NCI-H748 treated with DMSO at 0.1 percent for 48 hours (cell line): ENCODE measurements around the gene PCDHA5.

ENCODE experiments used
- DNase-seq: peaks from one replicate; lab custom pipeline; 2025; lab: John Stamatoyannopoulos, UW

PCDHA5 gene

DNA sequence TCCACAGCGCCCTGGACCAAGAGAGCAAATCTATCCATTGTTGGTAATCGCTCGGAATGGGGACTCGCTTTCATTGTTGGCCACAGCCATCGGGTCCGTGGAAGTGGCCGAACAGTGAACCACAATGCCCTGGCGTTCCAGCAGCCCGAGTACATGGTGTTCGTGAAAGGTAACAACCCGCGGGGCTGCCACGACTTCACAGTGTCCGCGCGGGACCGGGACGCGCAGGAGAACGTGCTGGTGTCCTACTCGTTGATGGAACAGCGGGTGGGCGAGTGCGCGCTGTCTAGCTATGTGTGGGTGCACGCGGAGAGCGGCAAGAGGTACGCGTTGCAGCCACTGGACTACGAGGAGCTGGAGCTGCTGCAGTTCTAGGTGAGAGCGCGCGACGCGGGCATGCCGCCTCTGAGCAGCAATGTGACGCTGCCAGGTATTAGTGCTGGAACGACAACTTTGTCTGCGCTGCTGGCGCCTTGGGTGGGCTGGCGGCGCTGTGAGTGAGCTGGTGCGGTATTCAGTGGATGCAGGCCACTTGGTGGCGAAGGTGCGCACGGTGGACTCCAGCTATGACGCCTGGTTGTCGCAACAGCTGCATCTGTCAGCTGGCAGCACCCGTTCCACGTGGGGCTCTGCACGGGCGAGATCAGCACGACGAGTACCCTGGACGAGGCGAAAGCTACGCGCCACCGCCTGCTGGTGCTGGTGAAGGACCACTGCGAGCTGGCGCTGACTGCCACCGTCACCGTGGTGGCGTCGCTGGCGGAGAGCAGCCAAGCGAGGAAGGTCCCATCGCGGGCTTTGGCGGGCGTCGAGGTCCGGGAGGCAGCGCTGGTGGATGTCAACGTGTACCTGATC, 41.3 kb downstream of the PCDHA5 start:
- DNase-seq = no peak

DNA sequence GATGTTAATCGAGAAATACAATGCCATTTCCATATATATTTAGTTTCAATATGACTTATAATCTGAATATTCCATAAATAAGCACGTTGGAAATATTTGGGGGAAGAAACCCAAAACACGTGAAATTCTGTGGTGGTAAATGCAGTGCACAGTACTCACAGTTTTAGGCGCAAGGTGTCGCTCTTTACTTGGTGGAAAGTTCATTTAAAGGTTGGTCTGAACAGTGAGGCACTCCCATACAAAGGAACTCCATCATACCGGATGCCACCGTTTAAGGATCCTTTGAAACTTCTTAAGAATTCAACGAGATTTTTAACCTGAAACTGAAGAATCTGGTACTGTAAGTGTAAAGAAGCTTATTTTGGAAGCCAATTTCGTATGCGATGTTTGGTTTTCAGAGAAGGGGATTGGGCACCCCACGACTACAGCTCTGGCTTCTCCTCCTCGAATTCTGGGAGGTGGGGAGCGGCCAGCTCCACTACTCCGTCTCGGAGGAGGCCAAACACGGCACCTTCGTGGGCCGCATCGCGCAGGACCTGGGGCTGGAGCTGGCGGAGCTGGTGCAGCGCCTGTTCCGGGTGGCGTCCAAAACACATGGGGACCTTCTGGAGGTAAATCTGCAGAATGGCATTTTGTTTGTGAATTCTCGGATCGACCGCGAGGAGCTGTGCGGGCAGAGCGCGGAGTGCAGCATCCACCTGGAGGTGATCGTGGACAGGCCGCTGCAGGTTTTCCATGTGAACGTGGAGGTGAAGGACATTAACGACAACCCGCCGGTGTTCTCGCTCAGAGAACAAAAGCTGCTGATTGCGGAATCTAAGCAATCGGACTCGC, 47.5 kb downstream of the PCDHA5 start, which contains the start of gene PCDHA11:
TSS of gene PCDHA11 (plus strand) at position 237 of the 834 bp plus-strand sequence. CDS start at position 384, 147 bp downstream.
- DNase-seq = peak; percentile 84

DNA sequence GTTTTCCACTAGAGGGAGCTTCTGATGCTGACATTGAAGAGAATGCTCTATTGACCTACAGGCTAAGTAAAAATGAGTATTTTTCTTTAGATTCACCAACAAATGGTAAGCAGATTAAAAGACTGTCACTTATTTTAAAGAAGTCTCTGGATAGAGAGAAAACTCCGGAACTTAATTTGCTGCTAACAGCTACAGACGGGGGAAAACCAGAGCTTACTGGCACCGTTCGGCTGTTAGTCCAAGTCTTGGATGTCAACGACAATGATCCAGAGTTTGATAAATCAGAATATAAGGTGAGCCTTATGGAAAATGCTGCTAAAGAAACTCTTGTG, 48.1 kb downstream of the PCDHA5 start:
- no peak for DNase-seq

DNA sequence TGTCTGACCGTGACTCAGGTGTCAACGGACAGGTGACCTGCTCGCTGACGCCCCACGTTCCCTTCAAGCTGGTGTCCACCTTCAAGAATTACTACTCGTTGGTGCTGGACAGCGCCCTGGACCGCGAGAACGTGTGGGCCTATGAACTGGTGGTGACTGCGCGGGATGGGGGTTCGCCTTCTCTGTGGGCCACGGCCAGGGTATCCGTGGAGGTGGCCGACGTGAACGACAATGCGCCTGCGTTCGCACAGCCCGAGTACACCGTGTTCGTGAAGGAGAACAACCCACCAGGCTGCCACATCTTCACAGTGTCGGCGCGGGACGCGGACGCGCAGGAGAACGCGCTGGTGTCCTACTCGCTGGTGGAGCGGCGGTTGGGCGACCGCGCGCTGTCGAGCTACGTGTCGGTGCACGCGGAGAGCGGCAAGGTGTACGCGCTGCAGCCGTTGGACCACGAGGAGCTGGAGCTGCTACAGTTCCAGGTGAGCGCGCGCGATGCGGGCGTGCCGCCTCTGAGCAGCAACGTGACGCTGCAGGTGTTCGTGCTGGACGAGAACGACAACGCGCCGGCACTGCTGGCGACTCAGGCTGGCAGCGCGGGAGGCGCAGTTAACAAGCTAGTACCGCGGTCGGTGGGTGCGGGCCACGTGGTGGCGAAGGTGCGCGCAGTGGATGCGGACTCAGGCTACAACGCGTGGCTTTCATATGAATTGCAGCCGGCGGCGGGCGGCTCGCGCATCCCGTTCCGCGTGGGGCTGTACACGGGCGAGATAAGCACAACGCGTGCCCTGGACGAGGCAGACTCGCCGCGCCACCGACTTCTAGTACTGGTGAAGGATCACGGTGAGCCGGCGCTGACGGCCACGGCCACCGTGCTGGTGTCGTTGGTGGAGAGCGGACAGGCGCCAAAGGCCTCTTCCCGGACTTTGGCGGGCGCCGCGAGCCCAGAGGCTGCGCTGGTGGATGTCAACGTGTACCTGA, 49.1 kb downstream of the PCDHA5 start:
- DNase-seq = no peak
